ENCODE results near the gene ATP10D. TPM values are rescaled to one million over a fixed set of nuclear protein-coding genes. Genes with fewer than 3 reads are reported as not detected.

Gene ATP10D
- total and polyA plus RNA-seq, 8 donors: 1.5 to 72.9 (median 7.3) TPM

GRCh38 chr4:47615385-47615784 is 130.3 kb downstream of the ATP10D start:
- no peak for DNase-seq
- TF ChIP-seq CTCF (IDR thresholded peaks at IDR 0.05) (no peak), EP300 (IDR thresholded peaks at IDR 0.05) (no peak), POLR2A (IDR thresholded peaks at IDR 0.05) (no peak)
- Histone ChIP-seq H3K4me1 (no peaks in the 10 kb centered on the region), H3K27me3 (no peaks in the 10 kb centered on the region), H3K27ac (no peak overlapping the region), H3K36me3 (no peaks in the 10 kb centered on the region), H3K9me3 (no peaks in the 10 kb centered on the region), H3K4me3 (no peak overlapping the region)
- 77 to 81% (median 78%) methylated on average over 4 of the region's 4 CpGs for WGBS, 5 donors
- intact Hi-C loops (cut with DNase I; ENCODE audit: low total_unique reads): no loop called here

- no peak overlapping the region for H3K27ac ChIP-seq
- H3K4me1 ChIP-seq: no peaks in the 10 kb centered on the region
- no peaks in the 10 kb centered on the region for H3K27me3 ChIP-seq
- intact Hi-C loops (cut with DNase I; ENCODE audit: low total_unique reads): no loop called here
- no peaks in the 10 kb centered on the region for H3K36me3 ChIP-seq
- no peaks in the 10 kb centered on the region for H3K9me3 ChIP-seq
- DNase-seq: no peak
- H3K4me3 ChIP-seq: no peak overlapping the region
- TF ChIP-seq EP300 (IDR thresholded peaks at IDR 0.05): no peak
- TF ChIP-seq POLR2AphosphoS5 (IDR thresholded peaks at IDR 0.05): no peak
- no peak for TF ChIP-seq POLR2A (IDR thresholded peaks at IDR 0.05)
- no peak for TF ChIP-seq CTCF (IDR thresholded peaks at IDR 0.05)
These were observed 132.5 kb downstream of the ATP10D start for GRCh38 chr4:47617607-47618006.

- no peaks in the 10 kb centered on the region for H3K9me3 ChIP-seq
- no peaks in the 10 kb centered on the region for H3K4me1 ChIP-seq
- H3K36me3 ChIP-seq: no peaks in the 10 kb centered on the region
- H3K27ac ChIP-seq: no peak overlapping the region
- 74 to 87% (median 81%) methylated on average over 2 of the region's 2 CpGs for WGBS, 5 donors
- DNase-seq: peak in 1 of 2 donors; percentile 7
- H3K27me3 ChIP-seq: no peaks in the 10 kb centered on the region
- intact Hi-C loops (cut with DNase I; ENCODE audit: low total_unique reads): no loop called here
- TF ChIP-seq CTCF (IDR thresholded peaks at IDR 0.05) (no peak), EP300 (IDR thresholded peaks at IDR 0.05) (no peak), POLR2AphosphoS5 (IDR thresholded peaks at IDR 0.05) (no peak), POLR2A (IDR thresholded peaks at IDR 0.05) (no peak)
- H3K4me3 ChIP-seq: no peak overlapping the region
These were observed 134.6 kb downstream of the ATP10D start for GRCh38 chr4:47619691-47620090.

GRCh38 chr4:47621181-47621580 is 136.1 kb downstream of the ATP10D start:
- no peak for TF ChIP-seq POLR2A (IDR thresholded peaks at IDR 0.05)
- TF ChIP-seq EP300 (IDR thresholded peaks at IDR 0.05): no peak
- TF ChIP-seq POLR2AphosphoS5 (IDR thresholded peaks at IDR 0.05): no peak
- no peak for TF ChIP-seq CTCF (IDR thresholded peaks at IDR 0.05)
- DNase-seq: no peak
- intact Hi-C loops (cut with DNase I; ENCODE audit: low total_unique reads): no loop called here
- Histone ChIP-seq H3K9me3 (no peaks in the 10 kb centered on the region), H3K4me1 (no peaks in the 10 kb centered on the region), H3K27ac (no peak overlapping the region), H3K4me3 (no peak overlapping the region), H3K27me3 (no peaks in the 10 kb centered on the region), H3K36me3 (no peaks in the 10 kb centered on the region)
- 44 to 88% (median 87%) methylated on average over 1 of the region's 1 CpG for WGBS, 5 donors
